Smooth muscle cell (in vitro differentiated cells): Measurements from ENCODE around the gene SNX6. TPM values are rescaled to one million over a fixed set of nuclear protein-coding genes. Genes with fewer than 3 reads are reported as not detected.
"Not testable (repeated sequence)": the region's sequence is repeated elsewhere in the genome, so short reads cannot be mapped to it uniquely, and the experiment has no call there.

Source experiments
- DNase-seq: peaks from one replicate; lab custom pipeline; 2025; ENCODE audit not compliant: unreplicated experiment; lab: John Stamatoyannopoulos, UW
- H2AFZ ChIP-seq: fragments of 200-600 bp; sonication (generic); 2 replicates; pipeline ENCODE4 v1.6.0; 2016; ENCODE audit warnings: antibody characterized with exemption, low read depth, mild to moderate bottlenecking
- H3F3A ChIP-seq: fragments of 200-600 bp; sonication (generic); 2 replicates; pipeline ENCODE4 v1.6.0; 2017; ENCODE audit warnings: antibody characterized with exemption, low read depth
- H3K27ac ChIP-seq: fragments of 200-600 bp; sonication (generic); 2 replicates; pipeline ENCODE4 v1.5.1; 2016; ENCODE audit warnings: low read depth, mild to moderate bottlenecking
- H3K27me3 ChIP-seq: fragments of 200-600 bp; sonication (generic); 2 replicates; pipeline ENCODE4 v1.6.1; 2016; ENCODE audit warnings: low read depth, mild to moderate bottlenecking
- H3K36me3 ChIP-seq: fragments of 200-600 bp; sonication (generic); 2 replicates; pipeline ENCODE4 v1.5.1; 2016; ENCODE audit warnings: low read depth
- H3K4me1 ChIP-seq: fragments of 200-600 bp; sonication (generic); 2 replicates; pipeline ENCODE4 v1.5.1; 2016; ENCODE audit warnings: low read depth
- H3K4me2 ChIP-seq: fragments of 200-600 bp; sonication (generic); 2 replicates; pipeline ENCODE4 v1.6.0; 2016; ENCODE audit warnings: mild to moderate bottlenecking
- H3K4me3 ChIP-seq: fragments of 200-600 bp; sonication (generic); 2 replicates; pipeline ENCODE4 v1.5.1; 2016; ENCODE audit warnings: mild to moderate bottlenecking
- H3K79me2 ChIP-seq: fragments of 200-600 bp; sonication (generic); 2 replicates; pipeline ENCODE4 v1.6.0; 2016; ENCODE audit warnings: low read depth, mild to moderate bottlenecking
- H3K9ac ChIP-seq: fragments of 200-600 bp; sonication (generic); 2 replicates; pipeline ENCODE4 v1.6.0; 2016; ENCODE audit warnings: low read depth
- H3K9me3 ChIP-seq: fragments of 200-600 bp; sonication (generic); replicated peaks from 2 replicates; pipeline ENCODE4 v1.5.1; 2016; ENCODE audit warnings: low read depth
- H4K20me1 ChIP-seq: fragments of 200-600 bp; sonication (generic); 2 replicates; pipeline ENCODE4 v1.6.0; 2016; ENCODE audit warnings: low read depth
- CTCF ChIP-seq: fragments of 200-600 bp; sonication (generic); IDR thresholded peaks from 2 replicates; pipeline ENCODE4 v1.5.1; 2017; ENCODE audit warnings: borderline replicate concordance, mild to moderate bottlenecking, antibody characterized with exemption; ENCODE audit not compliant: insufficient read depth, poor library complexity, severe bottlenecking
- WGBS: methylation state at CpG from one replicate; pipeline ENCODE4 v1.1.7; 2016; ENCODE audit warnings: low lambda C conversion rate; 5-methylcytosine and 5-hydroxymethylcytosine counted together
- polyA plus RNA-seq: library from polyadenylated mRNA; unstranded; fragments of >200 nt; fragmentation: Nextera tagmentation; extraction: Ambion mirVana; gene quantifications from 2 replicates; pipeline ENCODE4 v1.2.1, GENCODE V29; 2016
- total RNA-seq: library from RNA; depleted of rRNA; stranded (reverse); fragments of >200 nt; gene quantifications from 2 replicates; pipeline ENCODE4 v1.2.3, GENCODE V29; 2014

The SNX6 gene
- total and polyA plus RNA-seq, 2 experiments from 2014 or later, result 55.7 to 192 TPM

GRCh38 chr14:34640826-34641225 is 10.9 kb upstream of the SNX6 start:
- H3K4me2 ChIP-seq, result no peak overlapping the region
- no peaks in the 10 kb centered on the region for H3K9me3 ChIP-seq
- TF ChIP-seq CTCF, result no peak
- no peaks in the 10 kb centered on the region for H3K36me3 ChIP-seq
- H3K27ac ChIP-seq, result no peak overlapping the region
- DNase-seq, result no peak
- no peaks in the 10 kb centered on the region for H3K79me2 ChIP-seq
- no peaks in the 10 kb centered on the region for H3F3A ChIP-seq
- H3K27me3 ChIP-seq, result no peaks in the 10 kb centered on the region
- H4K20me1 ChIP-seq, result no peaks in the 10 kb centered on the region
- H3K4me1 ChIP-seq, result no peaks in the 10 kb centered on the region
- 95% methylated on average over 1 of the region's 1 CpG for WGBS
- H3K9ac ChIP-seq, result no peak overlapping the region
- H3K4me3 ChIP-seq, result no peak overlapping the region
- no peak overlapping the region for H2AFZ ChIP-seq

GRCh38 chr14:34634360-34634771 is 4.4 kb upstream of the SNX6 start:
- H3K27me3 ChIP-seq, H3K27ac ChIP-seq, H3K9ac ChIP-seq, H3K4me3 ChIP-seq, H3K79me2 ChIP-seq, H3F3A ChIP-seq, H3K4me1 ChIP-seq, H2AFZ ChIP-seq, DNase-seq, H3K9me3 ChIP-seq, H3K36me3 ChIP-seq, H3K4me2 ChIP-seq, H4K20me1 ChIP-seq: not testable (repeated sequence)
- WGBS, result 90% methylated on average over 9 of the region's 9 CpGs

- no peaks in the 10 kb centered on the region for H3F3A ChIP-seq
- WGBS, result 86% methylated on average over 1 of the region's 1 CpG
- H3K4me2 ChIP-seq, result no peak overlapping the region
- TF ChIP-seq CTCF, result no peak
- H3K27me3 ChIP-seq, result no peaks in the 10 kb centered on the region
- no peaks in the 10 kb centered on the region for H3K36me3 ChIP-seq
- H3K27ac ChIP-seq, result no peak overlapping the region
- H3K4me3 ChIP-seq, result no peak overlapping the region
- H2AFZ ChIP-seq, result no peak overlapping the region
- DNase-seq, result no peak
- H3K9ac ChIP-seq, result no peak overlapping the region
- H3K79me2 ChIP-seq, result peaks cover 11% of the 10 kb centered on the region
- H3K9me3 ChIP-seq, result no peaks in the 10 kb centered on the region
- H3K4me1 ChIP-seq, result peaks cover 5% of the 10 kb centered on the region
- peaks cover under 1% of the 10 kb centered on the region for H4K20me1 ChIP-seq
Measured at GRCh38 chr14:34633742-34634141, 3.8 kb upstream of the SNX6 start.

- Histone ChIP-seq H2AFZ (no peak overlapping the region), H3K4me3 (no peak overlapping the region), H3K4me2 (no peak overlapping the region), H3K9ac (no peak overlapping the region), H3K27ac (no peak overlapping the region), H3K79me2 (peaks cover 23% of the 10 kb centered on the region), H4K20me1 (peaks cover 6% of the 10 kb centered on the region), H3K4me1 (peaks cover 10% of the 10 kb centered on the region), H3F3A (no peaks in the 10 kb centered on the region), H3K9me3 (no peaks in the 10 kb centered on the region), H3K27me3 (no peaks in the 10 kb centered on the region), H3K36me3 (no peaks in the 10 kb centered on the region)
- no peak for TF ChIP-seq CTCF
- no peak for DNase-seq
- 97% methylated on average over 5 of the region's 5 CpGs for WGBS
Measured at GRCh38 chr14:34632411-34632978, 2.5 kb upstream of the SNX6 start.
